ENCODE results near the gene SMIM14.

Gene SMIM14

DNA sequence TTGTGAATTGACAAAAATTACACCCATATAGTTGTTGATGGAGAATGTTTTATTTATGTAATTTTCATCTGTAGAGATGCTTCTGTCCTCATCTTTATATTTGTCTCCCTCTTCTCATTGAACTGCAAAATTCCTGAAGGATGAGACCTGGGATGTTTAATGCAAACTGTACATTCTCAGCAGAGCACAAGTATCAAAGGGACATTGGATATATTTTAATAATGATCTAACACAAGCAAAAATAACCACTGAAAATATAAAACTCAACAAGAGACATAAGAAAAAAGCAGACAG is 140.0 kb downstream of the SMIM14 start:
- DNase-seq (ENCODE audit: low spot score), result no peak

GRCh38 chr4:39497909-39498726 is 140.5 kb downstream of the SMIM14 start:
- no peak for DNase-seq (ENCODE audit: low spot score)

All from Ammon's horn (tissue), 1 donor.